Uterus (tissue), 4 donors: ENCODE results near the gene LRRC3C. TPM values are rescaled to one million over a fixed set of nuclear protein-coding genes. Genes with fewer than 3 reads are reported as not detected.

Experiments
- DNase-seq, 2 donors: peaks; one replicate each; pipeline ENCODE4 v3.0.0-alpha.2; 2019 to 2020
- H3K27ac ChIP-seq, 2 donors: fragments of 200-600 bp; sonication (generic); 1 replicate in 1 of 2; 2 replicates in 1 of 2; pipeline ENCODE4 v1.5.1; 2016 to 2018
- H3K27me3 ChIP-seq, 2 donors: fragments of 200-600 bp; sonication (generic); one replicate each; pipeline ENCODE4 v1.5.1; 2018 to 2019; ENCODE audit warnings: control low read depth in 1 of 2
- H3K36me3 ChIP-seq, 2 donors: fragments of 200-600 bp; sonication (generic); one replicate each; pipeline ENCODE4 v1.5.1; 2019; ENCODE audit warnings: control low read depth in 1 of 2
- H3K4me1 ChIP-seq, 2 donors: fragments of 200-600 bp; sonication (generic); one replicate each; pipeline ENCODE4 v1.5.1; 2018 to 2019; ENCODE audit warnings: control low read depth in 1 of 2
- H3K4me3 ChIP-seq, 2 donors: fragments of 200-600 bp; sonication (generic); 1 replicate in 1 of 2; 2 replicates in 1 of 2; pipeline ENCODE4 v1.5.1; 2018 to 2019; ENCODE audit warnings: mild to moderate bottlenecking in 1 of 2
- H3K9me3 ChIP-seq, 2 donors: fragments of 200-600 bp; sonication (generic); one replicate each; pipeline ENCODE4 v1.5.1; 2019; ENCODE audit warnings: control low read depth in 1 of 2
- POLR2A ChIP-seq, 2 donors: fragments of 450-650 bp; IDR thresholded peaks; one replicate each; pipeline ENCODE4 v1.6.1; 2016; ENCODE audit warnings: antibody characterized with exemption in 2 of 2, mild to moderate bottlenecking in 1 of 2, moderate library complexity in 1 of 2
- intact Hi-C: fragments of 100-400 bp; cut with DNase I; formaldehyde crosslinking; loops from one replicate; pipeline ENCODE4 v1.15.1; 2023; ENCODE audit warnings: low total_unique reads
- total RNA-seq, 4 donors: library from RNA; depleted of rRNA in 3 of 4; stranded (reverse); fragments of >200 nt in 3 of 4; gene quantifications; one replicate each; pipeline versions ENCODE4 v1.1.0 to v1.2.4, GENCODE V29; 2014 to 2023
- TF ChIP-seq, protein P1 (sequence below), 4 experiments: fragments of 200-600 bp in 2 of 4; fragments of 450-650 bp in 2 of 4; sonication (generic) in 2 of 4; IDR thresholded peaks; one replicate each; pipeline ENCODE4 v1.5.1; 2016 to 2019; ENCODE audit warnings: antibody characterized with exemption in 4 of 4, mild to moderate bottlenecking in 2 of 4, moderate library complexity in 1 of 4
- donor health status: DM: yes; HTN: yes; CAD: no.

Gene LRRC3C
- total RNA-seq, 4 donors from 2014 or later = 0.52 TPM; not detected in 3

DNA sequence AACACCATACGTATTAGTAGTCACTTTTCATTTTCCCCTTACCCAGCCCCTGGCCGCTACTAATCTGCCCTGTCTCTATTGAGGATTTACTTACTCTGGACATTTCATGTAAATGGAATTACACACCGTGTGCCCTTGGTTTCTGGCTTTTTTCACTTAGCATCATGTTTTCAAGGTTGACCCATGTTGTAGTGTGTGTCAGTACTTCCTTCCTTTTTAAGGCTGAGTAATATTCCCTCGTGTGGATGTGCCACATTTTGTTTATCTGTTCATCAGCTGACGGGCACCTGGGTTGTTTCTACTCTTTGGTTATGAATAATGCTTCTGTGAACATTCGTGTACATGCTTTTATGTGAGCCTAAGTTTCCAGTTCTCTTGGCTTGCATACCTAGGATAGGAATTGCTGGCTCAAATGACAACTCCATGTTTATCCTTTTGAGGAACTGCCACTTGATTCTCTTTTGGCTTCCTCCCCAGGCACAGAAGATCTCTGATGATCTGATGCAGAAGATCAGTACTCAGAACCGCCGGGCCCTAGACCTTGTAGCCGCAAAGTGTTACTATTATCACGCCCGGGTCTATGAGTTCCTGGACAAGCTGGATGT lies 60.8 kb downstream of the LRRC3C start:
- no peak for TF ChIP-seq POLR2A (IDR thresholded peaks at IDR 0.05)
- TF ChIP-seq, protein P1, sequence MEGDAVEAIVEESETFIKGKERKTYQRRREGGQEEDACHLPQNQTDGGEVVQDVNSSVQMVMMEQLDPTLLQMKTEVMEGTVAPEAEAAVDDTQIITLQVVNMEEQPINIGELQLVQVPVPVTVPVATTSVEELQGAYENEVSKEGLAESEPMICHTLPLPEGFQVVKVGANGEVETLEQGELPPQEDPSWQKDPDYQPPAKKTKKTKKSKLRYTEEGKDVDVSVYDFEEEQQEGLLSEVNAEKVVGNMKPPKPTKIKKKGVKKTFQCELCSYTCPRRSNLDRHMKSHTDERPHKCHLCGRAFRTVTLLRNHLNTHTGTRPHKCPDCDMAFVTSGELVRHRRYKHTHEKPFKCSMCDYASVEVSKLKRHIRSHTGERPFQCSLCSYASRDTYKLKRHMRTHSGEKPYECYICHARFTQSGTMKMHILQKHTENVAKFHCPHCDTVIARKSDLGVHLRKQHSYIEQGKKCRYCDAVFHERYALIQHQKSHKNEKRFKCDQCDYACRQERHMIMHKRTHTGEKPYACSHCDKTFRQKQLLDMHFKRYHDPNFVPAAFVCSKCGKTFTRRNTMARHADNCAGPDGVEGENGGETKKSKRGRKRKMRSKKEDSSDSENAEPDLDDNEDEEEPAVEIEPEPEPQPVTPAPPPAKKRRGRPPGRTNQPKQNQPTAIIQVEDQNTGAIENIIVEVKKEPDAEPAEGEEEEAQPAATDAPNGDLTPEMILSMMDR (IDR thresholded peaks at IDR 0.05) = no peak
- intact Hi-C loops = no loop called here
- H3K9me3 ChIP-seq = no peaks in the 10 kb centered on the region
- H3K27me3 ChIP-seq = no peaks in the 10 kb centered on the region
- H3K27ac ChIP-seq = no peak overlapping the region
- H3K4me1 ChIP-seq = no peaks in the 10 kb centered on the region
- DNase-seq = no peak
- no peaks in the 10 kb centered on the region for H3K36me3 ChIP-seq
- no peak overlapping the region for H3K4me3 ChIP-seq

DNA sequence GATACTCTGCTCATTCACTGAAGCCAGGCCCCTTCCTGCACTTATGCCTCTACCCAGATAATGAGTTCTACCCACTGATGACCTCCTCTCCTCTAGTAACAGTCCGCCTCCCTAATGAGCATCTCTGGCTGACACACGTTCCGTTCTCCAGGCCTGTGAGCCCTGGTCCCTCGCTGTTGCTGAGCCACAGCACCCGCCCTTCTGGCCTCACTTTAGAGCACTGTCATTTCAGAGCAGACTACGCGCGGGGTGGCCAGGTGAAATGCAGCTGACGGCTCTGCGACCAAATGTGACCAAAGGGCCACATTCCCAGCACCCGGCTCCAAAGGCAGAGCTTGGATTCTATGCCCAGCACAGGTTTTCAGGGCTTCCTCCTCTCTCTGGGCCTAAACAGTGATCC lies 66.9 kb downstream of the LRRC3C start:
- no peaks in the 10 kb centered on the region for H3K27me3 ChIP-seq
- no peaks in the 10 kb centered on the region for H3K4me1 ChIP-seq
- no peak overlapping the region for H3K27ac ChIP-seq
- no peaks in the 10 kb centered on the region for H3K9me3 ChIP-seq
- no peaks in the 10 kb centered on the region for H3K36me3 ChIP-seq
- TF ChIP-seq, protein P1 (IDR thresholded peaks at IDR 0.05) = no peak
- no peak for TF ChIP-seq POLR2A (IDR thresholded peaks at IDR 0.05)
- DNase-seq = no peak
- intact Hi-C loops = no loop called here
- H3K4me3 ChIP-seq = no peak overlapping the region

Other genes with a start within 250 kb of the LRRC3C start
- gene PGAP3, start 239.7 kb upstream of the LRRC3C start, total RNA-seq = 10 to 100 TPM in 3 of 4 donors, 1 to 10 TPM in 1; 4.6 to 24.8 (median 19.5) TPM
- gene ERBB2, start 227.7 kb upstream of the LRRC3C start, total RNA-seq = 10 to 100 TPM; 11.8 to 98.8 (median 44.6) TPM
- 100 to 1,000 TPM in 1 of 4 donors, 10 to 100 TPM in 2, 1 to 10 TPM in 1; 4.9 to 125 (median 58.5) TPM for gene MIEN1, start 197.2 kb upstream of the LRRC3C start, total RNA-seq
- 10 to 100 TPM in 1 of 4 donors, 1 to 10 TPM in 2, under 1 TPM in 1; 0.51 to 14.3 (median 5.6) TPM for gene GRB7, start 189.8 kb upstream of the LRRC3C start, total RNA-seq
- gene IKZF3, start 63.4 kb upstream of the LRRC3C start, total RNA-seq = 1 to 10 TPM in 3 of 4 donors, under 1 TPM in 1; 0.88 to 2.1 (median 1.6) TPM
- gene ZPBP2, start 59.5 kb upstream of the LRRC3C start, total RNA-seq = not detected
- 10 to 100 TPM in 2 of 4 donors, 1 to 10 TPM in 1, under 1 TPM in 1; 0.29 to 12.6 (median 6.4) TPM for gene GSDMB, start 9.1 kb upstream of the LRRC3C start, total RNA-seq
- gene ORMDL3, start 131 bp upstream of the LRRC3C start, total RNA-seq = 10 to 100 TPM; 15.9 to 71.5 (median 42.9) TPM
- gene GSDMA, start 35.3 kb downstream of the LRRC3C start, total RNA-seq = under 1 TPM in 3 of 4 donors, not detected in 1; 0.18 to 0.35 (median 0.26) TPM
- gene PSMD3, start 53.1 kb downstream of the LRRC3C start, total RNA-seq = 100 to 1,000 TPM in 1 of 4 donors, 10 to 100 TPM in 3; 62.0 to 158 (median 84.7) TPM
- 1 to 10 TPM in 1 of 4 donors, under 1 TPM in 1, not detected in 2; 0.29 to 5.0 TPM for gene CSF3, start 87.7 kb downstream of the LRRC3C start, total RNA-seq
- 100 to 1,000 TPM in 1 of 4 donors, 10 to 100 TPM in 3; 17.6 to 111 (median 44.7) TPM for gene MED24, start 126.7 kb downstream of the LRRC3C start, total RNA-seq
- 100 to 1,000 TPM in 1 of 4 donors, 10 to 100 TPM in 3; 19.7 to 124 (median 63.1) TPM for gene THRA, start 135.2 kb downstream of the LRRC3C start, total RNA-seq
- gene NR1D1, start 172.9 kb downstream of the LRRC3C start, total RNA-seq = 10 to 100 TPM in 1 of 4 donors, 1 to 10 TPM in 3; 2.0 to 92.1 (median 4.7) TPM
- 100 to 1,000 TPM in 1 of 4 donors, 10 to 100 TPM in 3; 51.0 to 151 (median 77.6) TPM for gene MSL1, start 194.2 kb downstream of the LRRC3C start, total RNA-seq
- gene CASC3, start 212.8 kb downstream of the LRRC3C start, total RNA-seq = 100 to 1,000 TPM in 2 of 4 donors, 10 to 100 TPM in 2; 33.2 to 166 (median 91.3) TPM
- gene RAPGEFL1, start 249.7 kb downstream of the LRRC3C start, total RNA-seq = 10 to 100 TPM in 1 of 4 donors, 1 to 10 TPM in 1, under 1 TPM in 2; 0.29 to 21.5 (median 2.0) TPM